OCI-M2 (cell line): ENCODE data around the gene LDLR.
"Not testable (repeated sequence)": the region's sequence is repeated elsewhere in the genome, so short reads cannot be mapped to it uniquely, and the experiment has no call there.

ENCODE experiments used
- DNase-seq: peaks from one replicate; lab custom pipeline; 2025; ENCODE audit not compliant: unreplicated experiment; lab: John Stamatoyannopoulos, UW

Gene LDLR

GRCh38 chr19:11138601-11139300 is 49.5 kb downstream of the LDLR start:
- DNase-seq = no peak

DNA sequence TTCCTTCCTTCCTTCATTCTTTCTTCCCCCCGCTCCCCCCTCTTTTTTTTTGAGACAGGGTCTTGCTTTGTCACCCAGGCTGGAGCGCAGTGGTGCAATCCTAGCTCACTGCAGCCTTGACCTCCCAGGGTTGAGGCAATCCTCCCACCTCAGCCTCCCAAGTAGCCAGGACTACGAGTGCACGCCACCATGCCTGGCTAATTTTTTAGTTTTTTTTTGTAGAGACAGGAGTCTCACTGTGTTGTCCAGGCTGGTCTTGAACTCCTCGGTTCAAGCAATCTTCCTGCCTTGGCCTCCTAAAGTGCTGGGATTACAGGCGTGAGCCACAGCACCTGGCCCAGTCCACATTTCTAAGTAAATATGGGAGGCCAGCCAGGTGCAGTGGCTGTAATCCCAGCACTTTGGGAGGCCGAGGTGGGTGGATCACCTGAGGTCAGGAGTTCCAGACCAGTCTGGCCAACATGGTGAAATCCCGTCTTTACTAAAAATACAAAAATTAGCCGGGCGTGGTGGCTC is 50.8 kb downstream of the LDLR start:
- DNase-seq = not testable (repeated sequence)

DNA sequence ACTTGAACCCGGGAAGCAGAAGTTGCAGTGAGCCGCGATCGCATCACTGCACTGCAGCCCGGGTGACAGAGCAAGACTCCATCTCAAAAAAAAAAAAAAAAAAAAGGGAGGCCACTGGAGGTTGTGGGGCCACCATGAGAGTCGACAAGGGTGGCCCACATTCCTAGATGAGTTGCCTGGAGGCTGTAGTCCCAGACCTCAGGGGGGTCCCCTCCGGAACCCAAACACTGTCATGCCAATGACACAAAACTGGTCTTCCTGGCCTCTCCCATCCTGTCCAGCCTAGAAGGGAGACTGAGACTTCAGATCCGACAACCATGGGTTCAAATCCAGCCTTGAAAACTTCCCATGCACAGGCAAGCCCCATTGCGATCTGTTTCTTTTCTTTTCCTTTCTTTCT is 51.6 kb downstream of the LDLR start:
- no peak for DNase-seq

- DNase-seq = no peak
Measured at GRCh38 chr19:11141937-11142527, 52.8 kb downstream of the LDLR start.

DNA sequence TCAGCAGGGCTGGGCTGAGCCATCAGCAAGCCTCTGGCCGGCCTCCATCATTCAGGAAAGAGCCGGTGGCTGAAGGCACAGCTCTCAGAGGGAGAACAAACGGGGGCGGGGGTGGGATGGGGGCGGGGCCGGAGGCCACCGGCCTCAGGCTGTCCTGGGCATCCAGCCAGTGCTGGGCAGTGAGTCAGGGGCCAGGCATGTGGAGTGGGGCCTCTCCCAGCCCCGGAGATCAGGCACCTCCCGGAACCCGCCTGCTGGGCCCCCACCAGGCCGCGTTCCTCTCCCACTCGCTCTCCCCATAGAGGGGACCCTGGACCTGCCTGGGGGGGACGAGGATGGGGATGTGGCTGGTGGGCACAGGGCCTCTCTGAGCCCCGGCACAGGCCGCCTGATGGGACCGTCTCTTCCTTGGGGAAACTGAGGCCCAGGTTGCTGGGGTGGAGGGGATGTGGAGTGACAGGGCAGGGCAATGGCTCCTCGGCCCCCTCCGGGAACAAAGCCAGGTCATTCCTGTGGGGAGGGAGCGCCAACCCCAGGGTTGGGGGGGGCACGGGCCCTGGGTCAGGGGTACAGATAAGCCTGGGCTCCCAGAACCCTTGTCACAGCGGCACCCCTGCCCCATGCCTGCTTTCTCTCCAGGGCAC is 53.4 kb downstream of the LDLR start:
- DNase-seq = no peak

DNA sequence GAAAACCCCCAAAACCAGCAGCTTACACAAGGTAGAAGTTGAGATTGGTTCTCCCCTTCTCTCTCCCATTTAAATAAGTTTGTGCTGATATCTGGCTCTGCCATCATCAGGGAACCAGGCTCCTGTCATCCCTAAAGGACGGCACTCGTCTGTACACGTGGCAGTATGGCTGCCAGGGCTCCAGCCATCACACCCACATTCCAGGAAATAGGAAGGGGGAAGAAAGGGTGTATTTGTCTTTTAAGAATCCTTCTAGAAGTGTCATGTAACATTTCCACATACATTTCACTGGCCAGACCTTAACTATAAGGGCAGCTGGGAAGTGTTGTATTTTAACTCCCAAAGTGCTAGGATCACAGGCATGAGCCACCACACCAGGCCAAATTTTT is 56.3 kb downstream of the LDLR start:
- no peak for DNase-seq

DNA sequence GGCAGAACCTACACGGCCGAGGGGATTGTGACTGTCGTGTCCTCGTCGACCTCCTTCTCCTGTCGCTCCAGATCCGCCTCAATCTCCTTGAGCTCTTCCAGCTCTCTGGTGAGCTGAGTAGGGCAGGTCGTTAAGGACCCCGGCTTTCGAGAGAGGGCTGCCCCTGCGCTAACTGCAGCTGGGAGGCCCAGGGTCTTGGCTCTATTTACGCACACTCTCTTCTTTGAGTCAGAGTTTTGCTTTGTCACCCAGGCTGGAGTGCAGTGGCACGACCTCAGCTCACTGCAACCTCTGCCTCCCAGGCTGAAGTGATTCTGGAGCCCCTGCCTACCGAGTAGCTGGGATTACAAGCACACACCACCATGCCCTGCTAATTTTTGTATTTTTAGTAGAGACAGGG is 58.7 kb downstream of the LDLR start:
- DNase-seq = no peak

- DNase-seq = no peak
Measured at GRCh38 chr19:11151181-11151580, 61.9 kb downstream of the LDLR start.

DNA sequence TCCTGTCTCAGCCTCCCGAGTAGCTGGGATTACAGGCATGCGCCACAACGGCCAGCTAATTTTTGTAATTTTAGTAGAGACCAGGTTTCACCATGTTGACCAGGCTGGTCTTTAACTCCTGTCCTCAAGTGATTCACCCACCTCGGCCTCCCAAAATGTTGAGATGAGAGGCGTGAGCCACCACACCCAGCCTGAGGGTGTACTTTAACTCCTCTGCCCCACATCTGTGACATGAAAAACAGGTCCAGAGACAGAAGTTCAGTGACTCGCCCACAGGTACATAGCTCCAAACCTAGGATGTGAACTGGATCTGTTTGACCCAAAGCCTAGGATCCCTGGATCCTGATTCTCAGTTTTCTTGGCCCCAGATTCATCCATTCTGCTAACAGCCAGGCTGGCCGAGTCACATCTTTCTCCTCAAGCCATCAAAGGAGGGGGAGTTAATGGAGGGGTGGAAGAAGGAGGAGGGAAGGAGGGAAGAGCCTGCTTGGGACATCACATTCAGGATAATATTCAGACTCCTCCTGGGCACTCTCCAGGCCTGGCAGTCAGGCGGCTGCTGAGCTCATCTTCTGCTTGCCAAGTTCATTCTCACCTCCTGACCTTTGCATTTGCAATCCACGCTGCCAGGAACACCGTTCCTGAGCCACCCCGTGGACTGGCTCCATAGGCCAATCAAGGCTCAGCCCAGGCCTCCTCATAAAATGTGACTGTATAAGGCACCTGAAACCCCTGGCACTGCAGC is 63.2 kb downstream of the LDLR start:
- no peak for DNase-seq

DNA sequence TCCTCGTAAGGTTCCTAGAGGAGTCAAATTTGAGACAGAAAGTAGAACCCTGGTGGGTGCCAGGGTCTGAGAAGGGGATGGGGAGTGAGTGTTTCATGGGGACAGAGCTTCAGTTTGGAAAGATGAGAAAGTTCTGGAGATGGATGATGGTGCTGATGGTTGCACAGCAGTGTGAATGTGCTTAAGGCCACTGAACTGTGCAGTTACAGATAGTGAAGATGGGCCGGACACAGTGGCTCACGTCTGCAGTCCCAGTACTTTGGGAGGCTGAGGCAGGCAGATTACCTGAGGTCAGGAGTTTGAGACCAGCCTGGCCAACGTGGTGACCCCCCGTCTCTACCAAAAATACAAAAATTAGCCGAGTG is 65.4 kb downstream of the LDLR start:
- no peak for DNase-seq

DNA sequence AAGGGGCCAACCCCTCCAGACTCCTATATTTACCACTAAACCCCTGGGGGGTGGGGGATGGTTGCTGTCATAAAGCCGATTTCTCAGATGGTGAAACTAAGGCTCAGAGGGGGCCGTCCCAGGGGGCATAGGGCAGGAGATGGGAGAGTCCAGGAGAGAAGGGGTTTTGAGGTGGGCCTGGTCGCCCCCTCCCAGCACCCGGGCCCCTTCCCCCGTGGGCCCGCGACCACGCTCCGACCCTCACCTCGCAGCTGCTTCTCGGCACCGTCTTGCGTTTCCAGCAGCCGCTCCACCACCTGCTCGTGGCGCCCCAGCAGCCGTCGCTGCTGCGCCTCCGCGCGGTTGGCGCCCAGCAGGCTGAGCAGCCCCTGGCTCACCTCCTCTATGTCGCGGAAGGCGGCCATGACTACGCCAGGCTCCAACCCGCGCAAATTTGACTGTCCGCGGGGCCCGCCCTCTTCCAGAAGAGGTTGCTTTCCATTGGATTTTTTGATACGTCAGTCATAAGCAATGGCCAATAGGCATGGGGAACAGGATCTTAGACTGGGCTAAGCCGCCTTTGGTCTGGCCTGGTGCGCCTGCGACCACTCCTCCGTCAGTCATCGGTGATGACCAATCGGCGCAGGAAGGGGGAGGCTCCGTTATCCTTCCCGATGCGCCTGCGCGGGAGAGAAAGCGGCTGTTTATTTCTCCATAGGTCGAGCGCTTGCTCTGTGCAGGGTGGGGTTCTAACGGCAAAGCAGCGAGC is 66.3 kb downstream of the LDLR start, which contains the start of gene SPC24:
Gene SPC24, minus strand, starts transcription at position 410 of the 748 bp plus-strand sequence. Its CDS starts 6 bp downstream, at position 404.
- DNase-seq = peak; percentile 100

- DNase-seq = peak; percentile 94
Measured at GRCh38 chr19:11159598-11160439, 70.6 kb downstream of the LDLR start.

- not testable (repeated sequence) for DNase-seq
Measured at GRCh38 chr19:11160440-11160768, 71.1 kb downstream of the LDLR start.

DNA sequence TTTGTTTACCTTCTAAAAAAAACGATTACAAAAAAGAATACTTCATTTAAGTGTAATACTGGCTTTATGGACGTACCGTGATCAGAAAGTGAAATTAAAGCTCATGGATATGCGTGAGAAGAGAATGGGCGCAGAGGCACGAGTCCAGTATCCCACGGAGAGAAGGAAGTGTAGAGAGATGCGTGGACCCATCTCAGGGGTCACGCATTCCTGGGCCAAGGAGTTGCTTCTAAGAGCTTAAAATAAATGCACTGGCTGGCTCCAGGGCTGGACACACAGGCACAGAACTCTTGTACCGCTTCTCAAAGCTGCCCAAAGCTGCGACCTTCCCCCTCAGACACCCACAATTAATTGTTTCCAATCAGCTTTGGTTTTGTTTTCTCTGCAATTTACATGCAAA is 75.0 kb downstream of the LDLR start:
- no peak for DNase-seq

GRCh38 chr19:11164879-11165406 is 75.7 kb downstream of the LDLR start:
- DNase-seq = no peak

DNA sequence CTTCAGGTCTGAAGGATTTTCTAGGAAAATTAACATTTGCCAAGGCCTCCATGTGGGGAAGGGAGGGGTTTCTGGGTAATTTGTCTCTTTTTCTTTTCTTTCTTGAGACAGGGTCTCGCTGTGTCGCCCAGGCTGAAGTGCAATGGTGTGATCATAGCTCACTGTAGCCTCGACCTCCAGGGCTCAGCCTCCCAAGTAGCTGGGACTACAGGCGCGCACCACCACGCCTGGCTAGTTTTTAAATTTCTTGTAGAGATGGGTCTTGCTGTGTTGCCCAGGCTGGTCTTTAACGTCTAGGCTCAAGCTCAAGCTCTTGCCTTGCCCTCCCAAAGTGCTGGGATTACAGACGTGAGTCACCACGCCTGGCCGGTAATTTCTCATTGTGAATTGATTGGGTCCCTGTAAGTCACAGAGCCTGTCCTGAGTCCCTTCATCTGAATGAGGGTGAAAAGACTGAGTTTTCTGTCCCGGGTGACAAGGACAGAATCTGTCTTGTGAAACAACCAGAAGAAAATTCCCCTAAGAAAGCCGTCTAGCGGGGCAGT is 76.3 kb downstream of the LDLR start:
- no peak for DNase-seq

DNA sequence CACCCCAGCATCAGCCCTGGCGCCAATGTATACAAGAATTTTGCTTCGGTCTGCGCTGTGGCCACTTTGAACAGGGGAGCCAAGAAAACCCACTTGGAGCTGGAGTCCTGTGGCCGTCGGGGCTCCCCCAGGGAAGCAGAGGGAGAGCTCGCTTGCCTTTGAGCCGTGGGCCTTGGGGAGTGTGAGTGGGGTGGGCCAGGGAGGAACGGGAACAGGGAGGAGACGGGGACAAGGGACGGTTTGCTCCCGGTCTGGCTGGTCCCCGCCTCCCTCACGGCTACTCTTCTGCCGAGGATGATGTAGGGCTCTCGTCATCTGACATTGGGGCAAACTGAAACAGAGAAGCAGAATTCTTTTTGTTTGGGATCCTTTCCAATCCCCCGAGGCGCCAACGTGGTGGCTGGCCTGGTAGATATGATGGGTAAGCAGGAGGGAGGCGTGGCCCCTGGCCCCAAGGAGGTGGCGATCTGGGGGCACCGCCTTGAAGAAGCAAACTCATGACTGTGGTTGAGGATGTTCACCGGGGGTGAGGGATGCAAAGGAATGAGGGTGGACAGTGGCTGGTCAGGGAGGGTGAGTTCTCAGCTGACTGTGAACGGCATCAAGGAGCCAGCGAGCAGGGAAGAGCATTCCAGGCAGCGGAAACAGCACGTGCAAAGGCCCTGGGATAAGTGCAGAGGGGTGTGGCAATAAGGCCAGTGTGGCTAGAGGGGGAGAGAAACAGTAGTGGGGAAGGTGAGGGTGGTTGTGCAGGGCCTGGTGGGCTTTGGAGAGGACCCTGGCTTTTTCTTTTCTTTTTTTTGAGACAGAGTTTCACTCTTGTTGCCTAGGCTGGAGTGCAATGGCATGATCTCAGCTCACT is 77.2 kb downstream of the LDLR start:
- no peak for DNase-seq

- DNase-seq = no peak
Measured at GRCh38 chr19:11168568-11168967, 79.3 kb downstream of the LDLR start.
